ENCODE measurements around the gene KDELR1. TPM values are rescaled to one million over a fixed set of nuclear protein-coding genes. Genes with fewer than 3 reads are reported as not detected.
A peak's percentile ranks its signal among the peaks of the same experiment; 100 is the strongest.

Gene KDELR1
- total RNA-seq, 6 experiments from 2014 or later, result 354 to 455 (median 395) TPM

DNA sequence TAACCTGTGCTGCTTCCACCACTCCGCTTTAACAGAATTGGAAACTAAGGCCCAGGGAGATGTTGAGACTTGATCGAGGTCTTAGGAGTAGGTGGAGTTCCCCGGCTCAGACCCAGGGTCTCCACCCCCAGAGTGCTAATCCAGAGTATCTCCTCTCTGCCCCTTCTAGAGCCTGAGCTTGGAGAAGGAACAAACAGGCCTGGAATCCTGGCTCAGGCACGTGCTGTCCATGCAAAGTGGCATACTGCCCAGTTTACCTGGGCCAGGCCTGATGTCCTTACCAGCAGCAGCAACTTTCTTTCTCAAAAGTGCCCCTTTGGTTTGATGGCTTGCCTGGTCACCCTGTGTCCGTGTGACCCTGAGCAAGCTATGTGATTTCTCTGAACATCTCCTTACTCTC is 23.5 kb downstream of the KDELR1 start:
- H3K4me1 Mint-ChIP-seq (ENCODE audit: low read depth), result 0 out of 2 replicates have a peak, but pooled peaks cover 5% of the 10 kb centered on the region
- no peaks in the 10 kb centered on the region for H3K36me3 Mint-ChIP-seq (ENCODE audit: low read depth)
- TF ChIP-seq, protein P1, sequence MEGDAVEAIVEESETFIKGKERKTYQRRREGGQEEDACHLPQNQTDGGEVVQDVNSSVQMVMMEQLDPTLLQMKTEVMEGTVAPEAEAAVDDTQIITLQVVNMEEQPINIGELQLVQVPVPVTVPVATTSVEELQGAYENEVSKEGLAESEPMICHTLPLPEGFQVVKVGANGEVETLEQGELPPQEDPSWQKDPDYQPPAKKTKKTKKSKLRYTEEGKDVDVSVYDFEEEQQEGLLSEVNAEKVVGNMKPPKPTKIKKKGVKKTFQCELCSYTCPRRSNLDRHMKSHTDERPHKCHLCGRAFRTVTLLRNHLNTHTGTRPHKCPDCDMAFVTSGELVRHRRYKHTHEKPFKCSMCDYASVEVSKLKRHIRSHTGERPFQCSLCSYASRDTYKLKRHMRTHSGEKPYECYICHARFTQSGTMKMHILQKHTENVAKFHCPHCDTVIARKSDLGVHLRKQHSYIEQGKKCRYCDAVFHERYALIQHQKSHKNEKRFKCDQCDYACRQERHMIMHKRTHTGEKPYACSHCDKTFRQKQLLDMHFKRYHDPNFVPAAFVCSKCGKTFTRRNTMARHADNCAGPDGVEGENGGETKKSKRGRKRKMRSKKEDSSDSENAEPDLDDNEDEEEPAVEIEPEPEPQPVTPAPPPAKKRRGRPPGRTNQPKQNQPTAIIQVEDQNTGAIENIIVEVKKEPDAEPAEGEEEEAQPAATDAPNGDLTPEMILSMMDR (IDR thresholded peaks at IDR 0.05), result no peak
- H3K9me3 Mint-ChIP-seq, result no peaks in the 10 kb centered on the region
- no peak overlapping the region for H3K4me3 Mint-ChIP-seq
- no peak for DNase-seq
- peaks cover 11% of the 10 kb centered on the region for H3K27me3 Mint-ChIP-seq (ENCODE audit: insufficient read depth)
- H3K27ac Mint-ChIP-seq, result no peak overlapping the region

DNA sequence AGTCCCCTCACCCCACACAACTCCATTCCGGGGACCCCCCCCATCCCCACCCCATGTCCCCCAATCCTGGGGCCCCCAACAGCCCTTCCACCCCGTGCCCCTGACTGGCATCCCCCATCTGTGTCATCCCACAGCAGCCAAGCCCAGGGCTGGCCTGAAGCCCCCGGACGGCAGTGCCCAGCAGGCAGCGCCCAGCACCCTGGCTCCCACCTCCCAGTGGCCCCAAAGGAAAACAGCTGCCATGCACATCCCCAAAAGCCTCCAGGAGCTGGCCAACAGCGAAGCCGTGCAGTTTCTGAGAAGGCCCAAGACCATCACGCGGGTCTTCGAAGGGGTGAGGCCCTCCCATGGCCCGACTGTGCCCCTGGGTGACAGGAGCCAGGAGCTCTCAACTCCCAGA is 25.7 kb downstream of the KDELR1 start:
- no peaks in the 10 kb centered on the region for H3K4me1 Mint-ChIP-seq (ENCODE audit: low read depth)
- H3K4me3 Mint-ChIP-seq, result no peak overlapping the region
- no peak overlapping the region for H3K27ac Mint-ChIP-seq
- DNase-seq, result no peak
- TF ChIP-seq, protein P1 (IDR thresholded peaks at IDR 0.05), result no peak
- H3K36me3 Mint-ChIP-seq (ENCODE audit: low read depth), result no peaks in the 10 kb centered on the region; the same call in 1 of the 2 replicates
- H3K27me3 Mint-ChIP-seq (ENCODE audit: insufficient read depth), result peaks cover 9% of the 10 kb centered on the region
- H3K9me3 Mint-ChIP-seq, result no peaks in the 10 kb centered on the region

DNA sequence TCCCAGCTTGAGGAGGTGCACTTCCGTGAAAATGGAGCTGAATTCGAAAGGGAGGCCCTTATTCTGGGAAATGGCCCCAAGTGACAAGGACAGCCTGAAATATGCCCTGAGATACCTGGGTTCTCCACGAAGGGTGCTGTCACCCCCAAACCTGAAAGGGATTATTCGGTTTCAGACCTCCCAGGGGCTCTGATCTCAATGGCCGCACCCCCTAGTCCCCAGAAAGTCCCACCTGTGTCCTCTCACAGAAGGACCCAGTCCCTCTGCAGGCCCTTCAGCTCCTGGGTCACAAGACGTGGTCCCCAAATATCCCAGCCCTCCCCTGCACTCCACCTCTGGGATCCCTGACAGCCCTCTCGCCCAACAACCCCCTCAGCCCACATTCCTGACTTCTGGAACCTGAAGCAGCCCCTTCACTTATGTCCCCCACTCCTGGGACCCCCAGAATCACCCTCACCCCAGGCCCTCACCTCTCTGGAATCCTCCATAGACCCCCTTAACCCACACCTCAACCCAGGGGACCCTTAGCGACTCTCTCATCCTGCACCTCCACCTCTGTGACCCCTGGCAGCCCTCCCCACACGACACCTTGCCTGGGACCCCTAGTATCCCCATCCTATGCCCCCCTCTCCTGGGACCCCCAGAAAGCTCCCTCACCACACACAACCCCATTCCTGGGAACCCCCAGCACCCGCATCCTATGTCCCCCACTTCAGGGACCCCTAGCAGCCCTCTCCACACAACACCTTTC is 26.6 kb downstream of the KDELR1 start:
- H3K4me3 Mint-ChIP-seq, result peak overlapping the region; percentile 88; the same call in 1 of the 2 replicates
- TF ChIP-seq, protein P1 (IDR thresholded peaks at IDR 0.05), result no peak
- peak overlapping the region; percentile 94 for H3K27ac Mint-ChIP-seq
- no peak for DNase-seq
- H3K4me1 Mint-ChIP-seq (ENCODE audit: low read depth), result no peaks in the 10 kb centered on the region
- H3K27me3 Mint-ChIP-seq (ENCODE audit: insufficient read depth), result peaks cover 5% of the 10 kb centered on the region
- no peaks in the 10 kb centered on the region; the same call in 1 of the 2 replicates for H3K36me3 Mint-ChIP-seq (ENCODE audit: low read depth)
- no peaks in the 10 kb centered on the region for H3K9me3 Mint-ChIP-seq

DNA sequence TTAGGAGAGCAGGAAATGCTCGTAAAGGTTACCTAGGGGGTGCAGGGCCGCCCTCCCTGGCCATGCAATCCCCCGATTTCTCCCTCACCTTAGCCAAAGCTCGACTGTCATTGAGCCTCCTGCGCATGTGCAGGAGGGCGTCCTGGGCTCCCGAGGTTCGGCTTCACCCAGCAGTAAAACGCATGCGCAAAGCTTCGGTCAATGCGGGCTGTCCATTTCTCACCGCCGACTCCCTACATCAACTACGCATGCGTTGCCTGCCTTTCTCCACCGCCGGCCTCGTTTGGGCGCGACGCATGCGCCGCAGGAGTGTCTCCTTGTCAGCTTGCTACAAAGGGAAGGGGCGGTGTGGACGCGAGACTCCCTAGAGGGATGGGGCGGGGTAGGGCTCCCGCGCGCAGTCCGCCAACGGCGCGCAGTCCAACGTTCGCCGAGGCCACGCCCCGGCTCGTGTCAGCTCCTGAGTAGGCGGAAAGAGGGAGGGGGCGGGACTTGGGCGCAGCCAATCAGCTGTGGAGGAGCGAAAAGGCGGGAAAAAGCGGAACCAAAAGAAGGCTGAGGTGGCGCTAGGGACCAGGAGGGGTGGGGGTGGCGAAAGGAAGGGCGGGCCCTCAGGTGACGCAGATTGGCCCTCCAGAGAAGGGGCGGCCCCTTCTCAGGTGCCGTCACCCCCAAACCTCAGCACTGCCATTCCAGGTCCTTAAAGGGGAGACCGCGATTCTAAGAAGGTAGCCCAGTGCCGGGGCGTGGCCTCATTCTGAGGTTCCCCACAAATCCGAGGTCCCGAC is 27.3 kb downstream of the KDELR1 start, which contains the start of the genes SYNGR4 and TMEM143:
Gene SYNGR4 (plus strand): TSS at position 558 of the 788 bp plus-strand sequence. CDS start 1,476 bp downstream, outside the sequence.
Gene TMEM143 (minus strand): TSS at position 131 of the 788 bp plus-strand sequence. CDS start 20 bp downstream, at position 111.
- no peaks in the 10 kb centered on the region; the same call in 1 of the 2 replicates for H3K36me3 Mint-ChIP-seq (ENCODE audit: low read depth)
- H3K4me1 Mint-ChIP-seq (ENCODE audit: low read depth), result no peaks in the 10 kb centered on the region
- DNase-seq, result peak; percentile 99
- peaks cover under 1% of the 10 kb centered on the region for H3K27me3 Mint-ChIP-seq (ENCODE audit: insufficient read depth)
- H3K27ac Mint-ChIP-seq, result peak within 1 kb of the TSS; percentile 94
- TF ChIP-seq, protein P1 (IDR thresholded peaks at IDR 0.05), result no peak
- H3K4me3 Mint-ChIP-seq, result peak within 1 kb of the TSS; percentile 88
- no peaks in the 10 kb centered on the region for H3K9me3 Mint-ChIP-seq

DNA sequence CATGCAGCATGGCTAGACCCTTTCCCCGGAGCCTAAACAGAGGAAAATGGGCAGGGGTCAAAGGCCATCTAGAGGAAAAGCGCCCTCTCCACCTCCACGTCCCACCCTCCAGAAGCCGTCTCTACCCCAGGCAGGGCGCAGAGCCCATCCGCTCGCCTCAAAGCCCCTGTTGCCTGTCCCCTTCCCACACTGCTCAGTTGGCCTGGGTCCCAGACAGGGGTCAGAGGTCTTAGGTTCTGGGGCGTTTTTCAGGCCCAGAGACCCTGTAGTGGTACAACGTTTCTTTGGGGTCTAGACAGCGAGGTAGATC is 27.9 kb downstream of the KDELR1 start:
- Mint-ChIP-seq H3K27ac (peak overlapping the region; percentile 94), H3K4me3 (peak overlapping the region; percentile 88), H3K4me1 (ENCODE audit: low read depth) (no peaks in the 10 kb centered on the region), H3K27me3 (ENCODE audit: insufficient read depth) (no peaks in the 10 kb centered on the region; the same call in none of the 2 replicates), H3K36me3 (ENCODE audit: low read depth) (peaks cover 2% of the 10 kb centered on the region; the same call in 1 of the 2 replicates), H3K9me3 (no peaks in the 10 kb centered on the region)
- DNase-seq, result no peak
- TF ChIP-seq, protein P1 (IDR thresholded peaks at IDR 0.05), result no peak

Measured in HFFc6 (cell line).